HL-60 (cell line): ENCODE measurements around the gene CHML.

Experiments
- CTCF ChIP-seq: IDR thresholded peaks from one replicate; pipeline ENCODE4 v1.5.1; 2011; ENCODE audit warnings: low read length, control low read depth, inconsistent platforms; ENCODE audit not compliant: insufficient read depth
- GABPA ChIP-seq: IDR thresholded peaks from 2 replicates; pipeline ENCODE4 v1.6.1; 2012; ENCODE audit warnings: low read depth
- POLR2AphosphoS5 ChIP-seq: IDR thresholded peaks from 2 replicates; pipeline ENCODE4 v1.6.1; 2012; ENCODE audit warnings: low read depth
- REST ChIP-seq: IDR thresholded peaks from 2 replicates; pipeline ENCODE4 v1.6.1; 2012; ENCODE audit warnings: low read depth; ENCODE audit not compliant: insufficient replicate concordance
- SPI1 ChIP-seq: IDR thresholded peaks from 2 replicates; pipeline ENCODE4 v1.6.1; 2012; ENCODE audit warnings: low read depth, mild to moderate bottlenecking, borderline replicate concordance

GRCh38 chr1:241672301-241672700 is 32.1 kb upstream of the CHML start:
- TF ChIP-seq CTCF (no peak), POLR2AphosphoS5 (no peak), REST (no peak), GABPA (no peak), SPI1 (no peak)
